Testis (tissue), 3 donors: Measurements from ENCODE around the gene CCL3. TPM values are rescaled to one million over a fixed set of nuclear protein-coding genes. Genes with fewer than 3 reads are reported as not detected.
"Not testable (repeated sequence)": the region's sequence is repeated elsewhere in the genome, so short reads cannot be mapped to it uniquely, and the experiment has no call there.

ENCODE experiments used
- DNase-seq: peaks from one replicate; pipeline ENCODE4 v3.0.0-alpha.2; 2019
- H3K27ac ChIP-seq, 2 donors: fragments of 200-600 bp; sonication (generic); one replicate each; pipeline ENCODE4 v1.5.1; 2019
- H3K27me3 ChIP-seq: fragments of 200-600 bp; sonication (generic); one replicate; pipeline ENCODE4 v1.5.1; 2019
- H3K36me3 ChIP-seq: fragments of 200-600 bp; sonication (generic); one replicate; pipeline ENCODE4 v1.5.1; 2017; ENCODE audit warnings: low read depth; ENCODE audit errors: missing control alignments
- H3K4me1 ChIP-seq: fragments of 200-600 bp; sonication (generic); one replicate; pipeline ENCODE4 v1.5.1; 2019
- H3K4me3 ChIP-seq, 2 donors: fragments of 200-600 bp; sonication (generic); one replicate each; pipeline ENCODE4 v1.5.1; 2017 to 2019
- H3K9me3 ChIP-seq: fragments of 200-600 bp; sonication (generic); one replicate; pipeline ENCODE4 v1.5.1; 2017
- POLR2A ChIP-seq: fragments of 450-650 bp; IDR thresholded peaks from one replicate; pipeline ENCODE4 v1.6.1; 2017; ENCODE audit warnings: antibody characterized with exemption, mild to moderate bottlenecking, moderate library complexity
- WGBS, 2 donors: methylation state at CpG; one replicate each; pipeline ENCODE4 v1.1.5; 2018; 5-methylcytosine and 5-hydroxymethylcytosine counted together
- intact Hi-C: fragments of 100-400 bp; cut with DNase I; formaldehyde crosslinking; loops from one replicate; pipeline ENCODE4 v1.15.1; 2023; ENCODE audit warnings: low total_unique reads
- polyA plus RNA-seq: library from polyadenylated mRNA; stranded (reverse); fragments of 350-450 nt; fragmentation: Illumina TruSeq; extraction: RNeasy Lipid Tissue Mini Kit (QIAGEN cat#74804); gene quantifications from one replicate; pipeline ENCODE4 v1.2.3, GENCODE V29; 2014; ENCODE audit warnings: low read depth, low replicate concordance; ENCODE audit not compliant: insufficient read depth
- total RNA-seq, 2 donors: library from RNA; depleted of rRNA; stranded (reverse); fragments of >200 nt; gene quantifications; one replicate each; pipeline ENCODE4 v1.2.3, GENCODE V29; 2016
- TF ChIP-seq, protein P1 (sequence below), 3 experiments: fragments of 450-650 bp in 2 of 3; fragments of 200-600 bp in 1 of 3; sonication (generic) in 1 of 3; IDR thresholded peaks; one replicate each; pipeline ENCODE4 v1.5.1; 2016 to 2019; ENCODE audit warnings: antibody characterized with exemption in 3 of 3, mild to moderate bottlenecking in 2 of 3, moderate library complexity in 1 of 3

Gene CCL3
- total and polyA plus RNA-seq, 3 donors from 2014 or later = 0.56 to 6.2 TPM; not detected in 1

GRCh38 chr17:36089339-36089865 is 541 bp downstream of the CCL3 start:
- Histone ChIP-seq H3K36me3 (no peaks in the 10 kb centered on the region), H3K27me3 (no peaks in the 10 kb centered on the region), H3K9me3 (no peaks in the 10 kb centered on the region), H3K4me3 (no peak overlapping the region), H3K4me1 (no peaks in the 10 kb centered on the region), H3K27ac (no peak overlapping the region)
- WGBS, 2 donors = 74 to 76% methylated on average over 4 of the region's 4 CpGs
- DNase-seq = no peak
- intact Hi-C loops = no loop called here
- TF ChIP-seq, protein P1, sequence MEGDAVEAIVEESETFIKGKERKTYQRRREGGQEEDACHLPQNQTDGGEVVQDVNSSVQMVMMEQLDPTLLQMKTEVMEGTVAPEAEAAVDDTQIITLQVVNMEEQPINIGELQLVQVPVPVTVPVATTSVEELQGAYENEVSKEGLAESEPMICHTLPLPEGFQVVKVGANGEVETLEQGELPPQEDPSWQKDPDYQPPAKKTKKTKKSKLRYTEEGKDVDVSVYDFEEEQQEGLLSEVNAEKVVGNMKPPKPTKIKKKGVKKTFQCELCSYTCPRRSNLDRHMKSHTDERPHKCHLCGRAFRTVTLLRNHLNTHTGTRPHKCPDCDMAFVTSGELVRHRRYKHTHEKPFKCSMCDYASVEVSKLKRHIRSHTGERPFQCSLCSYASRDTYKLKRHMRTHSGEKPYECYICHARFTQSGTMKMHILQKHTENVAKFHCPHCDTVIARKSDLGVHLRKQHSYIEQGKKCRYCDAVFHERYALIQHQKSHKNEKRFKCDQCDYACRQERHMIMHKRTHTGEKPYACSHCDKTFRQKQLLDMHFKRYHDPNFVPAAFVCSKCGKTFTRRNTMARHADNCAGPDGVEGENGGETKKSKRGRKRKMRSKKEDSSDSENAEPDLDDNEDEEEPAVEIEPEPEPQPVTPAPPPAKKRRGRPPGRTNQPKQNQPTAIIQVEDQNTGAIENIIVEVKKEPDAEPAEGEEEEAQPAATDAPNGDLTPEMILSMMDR (IDR thresholded peaks at IDR 0.05) = no peak
- no peak for TF ChIP-seq POLR2A

DNA sequence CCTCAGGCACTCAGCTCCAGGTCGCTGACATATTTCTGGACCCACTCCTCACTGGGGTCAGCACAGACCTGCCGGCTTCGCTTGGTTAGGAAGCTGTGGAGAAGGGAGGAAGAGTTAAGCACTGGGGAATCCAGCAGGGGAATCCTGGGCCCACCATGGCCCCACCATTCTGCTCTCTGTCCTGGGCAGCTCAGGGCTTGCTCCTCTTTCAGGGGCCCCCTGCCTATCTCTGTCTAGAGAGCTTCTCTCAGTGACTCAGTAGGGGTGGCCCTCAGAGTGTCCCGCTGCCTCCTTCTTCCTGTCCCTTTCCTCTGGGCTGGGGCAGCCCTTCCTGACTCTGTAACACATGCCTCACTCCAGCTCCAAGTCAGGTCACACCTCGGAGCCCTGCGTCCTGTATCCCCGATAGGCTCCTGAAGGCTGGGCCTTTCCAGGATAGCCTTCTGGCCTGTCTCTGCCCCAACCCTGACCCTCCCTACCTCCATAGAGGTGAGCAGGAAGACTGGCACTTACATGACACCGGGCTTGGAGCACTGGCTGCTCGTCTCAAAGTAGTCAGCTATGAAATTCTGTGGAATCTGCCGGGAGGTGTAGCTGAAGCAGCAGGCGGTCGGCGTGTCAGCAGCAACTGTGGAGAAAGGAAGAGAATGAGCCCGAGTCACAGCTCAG is 1.1 kb downstream of the CCL3 start:
- 75 to 78% methylated on average over 11 to 14 of the region's 14 CpGs for WGBS, 2 donors
- no peak for TF ChIP-seq POLR2A
- TF ChIP-seq, protein P1 (IDR thresholded peaks at IDR 0.05) = no peak
- Histone ChIP-seq H3K4me1 (no peaks in the 10 kb centered on the region), H3K9me3 (no peaks in the 10 kb centered on the region), H3K27me3 (no peaks in the 10 kb centered on the region), H3K4me3 (no peak overlapping the region), H3K36me3 (no peaks in the 10 kb centered on the region), H3K27ac (no peak overlapping the region)
- DNase-seq = no peak
- intact Hi-C loops = no loop called here

DNA sequence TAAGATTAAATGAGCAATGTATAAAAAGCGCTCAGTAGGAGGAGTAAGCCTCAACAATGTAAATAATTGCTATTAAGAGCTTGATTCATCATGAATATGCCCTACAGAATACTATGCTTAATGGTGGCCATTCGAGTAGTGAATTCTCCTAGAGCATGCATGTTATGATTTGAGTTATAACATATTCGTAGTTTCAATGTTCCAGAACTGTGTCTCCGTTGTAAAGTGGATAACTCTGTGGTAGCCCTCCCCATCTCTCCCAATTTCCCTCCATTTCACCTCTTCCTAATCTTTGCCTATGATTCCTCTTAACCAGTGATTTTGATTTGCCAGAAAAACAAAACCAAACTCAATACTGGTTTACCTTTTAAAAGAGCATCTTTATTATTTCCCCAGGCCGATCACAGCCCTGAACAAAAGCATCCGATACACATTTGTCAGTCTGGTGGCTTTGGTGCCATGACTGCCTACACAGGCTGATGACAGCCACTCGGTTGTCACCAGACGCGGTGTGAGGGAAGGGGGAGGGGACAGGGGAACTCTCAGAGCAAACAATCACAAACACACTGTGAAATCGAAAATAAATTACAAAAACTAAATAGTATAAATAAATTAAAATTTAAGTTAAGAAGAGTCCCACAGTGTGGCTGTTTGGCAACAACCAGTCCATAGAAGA is 1.9 kb downstream of the CCL3 start:
- H3K9me3 ChIP-seq, H3K4me3 ChIP-seq, H3K4me1 ChIP-seq, DNase-seq, H3K27me3 ChIP-seq, H3K36me3 ChIP-seq, intact Hi-C loops, H3K27ac ChIP-seq: not testable (repeated sequence)
- WGBS, 2 donors = 80 to 81% methylated on average over 10 of the region's 10 CpGs

- 88% methylated on average over 1 of the region's 3 CpGs; no CpG with 5 or more reads in 1 of the 2 donors for WGBS, 2 donors
Measured at GRCh38 chr17:36087471-36087870, 2.5 kb downstream of the CCL3 start.

DNA sequence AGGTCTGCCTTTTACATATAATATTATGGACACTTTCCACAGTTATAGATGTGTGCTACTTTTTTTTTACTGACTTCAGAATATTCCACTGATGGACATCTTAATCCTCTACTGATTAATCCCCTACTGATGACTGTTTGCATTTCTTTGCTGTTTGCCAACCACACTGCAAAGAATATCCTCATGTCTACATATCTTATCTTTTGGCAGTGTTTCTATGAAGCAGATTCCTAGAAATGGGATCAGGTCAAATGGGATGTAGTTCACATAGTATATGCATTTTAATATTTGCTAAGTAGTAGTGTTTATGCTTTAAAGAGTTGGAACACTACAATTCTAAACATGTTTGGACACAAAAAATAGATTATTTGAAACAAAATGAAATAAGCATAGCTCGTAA is 3.2 kb downstream of the CCL3 start:
- TF ChIP-seq, protein P1 (IDR thresholded peaks at IDR 0.05) = no peak
- TF ChIP-seq POLR2A = no peak
- no peaks in the 10 kb centered on the region for H3K4me1 ChIP-seq
- H3K27ac ChIP-seq = no peak overlapping the region
- WGBS, 2 donors = 86 to 88% methylated on average over 1 of the region's 1 CpG
- no peaks in the 10 kb centered on the region for H3K9me3 ChIP-seq
- no peaks in the 10 kb centered on the region for H3K36me3 ChIP-seq
- no peak for DNase-seq
- intact Hi-C loops = no loop called here
- no peak overlapping the region for H3K4me3 ChIP-seq
- no peaks in the 10 kb centered on the region for H3K27me3 ChIP-seq

More at GRCh38 chr17:36087471-36087870, 2.5 kb downstream of the CCL3 start:
- DNase-seq, H3K27me3 ChIP-seq, H3K9me3 ChIP-seq, H3K4me3 ChIP-seq, H3K36me3 ChIP-seq, H3K4me1 ChIP-seq, intact Hi-C loops, H3K27ac ChIP-seq: not testable (repeated sequence)
